ENCODE measurements around the gene BPTF.
"Not testable (repeated sequence)": the region's sequence is repeated elsewhere in the genome, so short reads cannot be mapped to it uniquely, and the experiment has no call there.

Gene BPTF

GRCh38 chr17:67992548-67993152, 167.3 kb downstream of the BPTF start:
- Histone ChIP-seq H3K9me3 (ENCODE audit: control insufficient read depth, insufficient read depth, low read length) (no peaks in the 10 kb centered on the region), H3K4me3 (ENCODE audit: low read length) (peak overlapping the region; percentile 65), H3K4me1 (ENCODE audit: control insufficient read depth, insufficient read depth, low read length) (no peaks in the 10 kb centered on the region), H3K36me3 (ENCODE audit: control insufficient read depth, insufficient read depth, low read length) (no peaks in the 10 kb centered on the region), H3K27ac (ENCODE audit: low read length) (no peak overlapping the region), H3K27me3 (ENCODE audit: control insufficient read depth, insufficient read depth, low read length) (no peaks in the 10 kb centered on the region; the same call in 1 of the 2 replicates)
- no CpG with 5 or more reads among the region's 18 CpGs for WGBS (ENCODE audit: insufficient coverage, insufficient read length)
- DNase-seq (ENCODE audit: low read depth, low spot score) = no peak

- Histone ChIP-seq H3K4me1 (ENCODE audit: control insufficient read depth, insufficient read depth, low read length) (no peaks in the 10 kb centered on the region), H3K27ac (ENCODE audit: low read length) (no peak overlapping the region), H3K36me3 (ENCODE audit: control insufficient read depth, insufficient read depth, low read length) (no peaks in the 10 kb centered on the region), H3K9me3 (ENCODE audit: control insufficient read depth, insufficient read depth, low read length) (no peaks in the 10 kb centered on the region), H3K27me3 (ENCODE audit: control insufficient read depth, insufficient read depth, low read length) (no peaks in the 10 kb centered on the region; the same call in 1 of the 2 replicates), H3K4me3 (ENCODE audit: low read length) (peak overlapping the region; percentile 92)
- DNase-seq (ENCODE audit: low read depth, low spot score) = no peak
- WGBS (ENCODE audit: insufficient coverage, insufficient read length) = no CpG with 5 or more reads among the region's 144 CpGs
Observed at GRCh38 chr17:67993153-67993997, 168.1 kb downstream of the BPTF start.

- no peak for DNase-seq (ENCODE audit: low read depth, low spot score)
- H3K36me3 ChIP-seq (ENCODE audit: control insufficient read depth, insufficient read depth, low read length) = no peaks in the 10 kb centered on the region
- no peaks in the 10 kb centered on the region for H3K4me1 ChIP-seq (ENCODE audit: control insufficient read depth, insufficient read depth, low read length)
- no peak overlapping the region for H3K27ac ChIP-seq (ENCODE audit: low read length)
- no peaks in the 10 kb centered on the region for H3K9me3 ChIP-seq (ENCODE audit: control insufficient read depth, insufficient read depth, low read length)
- no peaks in the 10 kb centered on the region; the same call in 1 of the 2 replicates for H3K27me3 ChIP-seq (ENCODE audit: control insufficient read depth, insufficient read depth, low read length)
- WGBS (ENCODE audit: insufficient coverage, insufficient read length) = no CpG with 5 or more reads among the region's 21 CpGs
- H3K4me3 ChIP-seq (ENCODE audit: low read length) = peak overlapping the region; percentile 92
Observed at GRCh38 chr17:67993998-67994361, 168.7 kb downstream of the BPTF start.

- WGBS (ENCODE audit: insufficient coverage, insufficient read length) = no CpG with 5 or more reads among the region's 9 CpGs
- Histone ChIP-seq H3K4me1 (ENCODE audit: control insufficient read depth, insufficient read depth, low read length) (no peaks in the 10 kb centered on the region), H3K27me3 (ENCODE audit: control insufficient read depth, insufficient read depth, low read length) (no peaks in the 10 kb centered on the region; the same call in 1 of the 2 replicates), H3K4me3 (ENCODE audit: low read length) (peak overlapping the region; percentile 49; the same call in 1 of the 2 replicates), H3K9me3 (ENCODE audit: control insufficient read depth, insufficient read depth, low read length) (no peaks in the 10 kb centered on the region), H3K36me3 (ENCODE audit: control insufficient read depth, insufficient read depth, low read length) (no peaks in the 10 kb centered on the region), H3K27ac (ENCODE audit: low read length) (no peak overlapping the region)
- DNase-seq (ENCODE audit: low read depth, low spot score) = no peak
Observed at GRCh38 chr17:67994817-67995569, 169.7 kb downstream of the BPTF start.

GRCh38 chr17:67995570-67996263, 170.4 kb downstream of the BPTF start:
- H3K4me1 ChIP-seq (ENCODE audit: control insufficient read depth, insufficient read depth, low read length) = no peaks in the 10 kb centered on the region
- DNase-seq (ENCODE audit: low read depth, low spot score) = no peak
- H3K36me3 ChIP-seq (ENCODE audit: control insufficient read depth, insufficient read depth, low read length) = no peaks in the 10 kb centered on the region
- WGBS (ENCODE audit: insufficient coverage, insufficient read length) = no CpG with 5 or more reads among the region's 43 CpGs
- no peaks in the 10 kb centered on the region for H3K9me3 ChIP-seq (ENCODE audit: control insufficient read depth, insufficient read depth, low read length)
- H3K27ac ChIP-seq (ENCODE audit: low read length) = no peak overlapping the region
- H3K4me3 ChIP-seq (ENCODE audit: low read length) = peak overlapping the region; percentile 49; the same call in 1 of the 2 replicates
- H3K27me3 ChIP-seq (ENCODE audit: control insufficient read depth, insufficient read depth, low read length) = no peaks in the 10 kb centered on the region; the same call in 1 of the 2 replicates

- no CpG with 5 or more reads among the region's 25 CpGs for WGBS (ENCODE audit: insufficient coverage, insufficient read length)
- not testable (repeated sequence) for H3K36me3 ChIP-seq (ENCODE audit: control insufficient read depth, insufficient read depth, low read length); DNase-seq (ENCODE audit: low read depth, low spot score); H3K9me3 ChIP-seq (ENCODE audit: control insufficient read depth, insufficient read depth, low read length); H3K27ac ChIP-seq (ENCODE audit: low read length); H3K27me3 ChIP-seq (ENCODE audit: control insufficient read depth, insufficient read depth, low read length); H3K4me1 ChIP-seq (ENCODE audit: control insufficient read depth, insufficient read depth, low read length)
- H3K4me3 ChIP-seq (ENCODE audit: low read length) = peak within 1 kb of the TSS; percentile 49; the same call in 1 of the 2 replicates
Observed at GRCh38 chr17:67996301-67997171, 171.2 kb downstream of the BPTF start, which contains the start of gene C17orf58. Gene C17orf58, minus strand, starts transcription at chr17:67996469. Its CDS starts 271 bp downstream, at chr17:67996198.

- Histone ChIP-seq H3K4me1 (ENCODE audit: control insufficient read depth, insufficient read depth, low read length) (no peaks in the 10 kb centered on the region), H3K36me3 (ENCODE audit: control insufficient read depth, insufficient read depth, low read length) (no peaks in the 10 kb centered on the region), H3K27me3 (ENCODE audit: control insufficient read depth, insufficient read depth, low read length) (no peaks in the 10 kb centered on the region; the same call in 1 of the 2 replicates), H3K27ac (ENCODE audit: low read length) (no peak overlapping the region), H3K9me3 (ENCODE audit: control insufficient read depth, insufficient read depth, low read length) (no peaks in the 10 kb centered on the region), H3K4me3 (ENCODE audit: low read length) (no peak overlapping the region)
- DNase-seq (ENCODE audit: low read depth, low spot score) = no peak
- WGBS (ENCODE audit: insufficient coverage, insufficient read length) = no CpG with 5 or more reads among the region's 2 CpGs
Observed at GRCh38 chr17:67998466-67998865, 173.2 kb downstream of the BPTF start.

GRCh38 chr17:67999291-67999911, 174.1 kb downstream of the BPTF start:
- no peak for DNase-seq (ENCODE audit: low read depth, low spot score)
- no peaks in the 10 kb centered on the region for H3K4me1 ChIP-seq (ENCODE audit: control insufficient read depth, insufficient read depth, low read length)
- H3K9me3 ChIP-seq (ENCODE audit: control insufficient read depth, insufficient read depth, low read length) = no peaks in the 10 kb centered on the region
- no peaks in the 10 kb centered on the region for H3K36me3 ChIP-seq (ENCODE audit: control insufficient read depth, insufficient read depth, low read length)
- H3K4me3 ChIP-seq (ENCODE audit: low read length) = no peak overlapping the region
- H3K27me3 ChIP-seq (ENCODE audit: control insufficient read depth, insufficient read depth, low read length) = no peaks in the 10 kb centered on the region; the same call in 1 of the 2 replicates
- WGBS (ENCODE audit: insufficient coverage, insufficient read length) = no CpG with 5 or more reads among the region's 3 CpGs
- no peak overlapping the region for H3K27ac ChIP-seq (ENCODE audit: low read length)

GRCh38 chr17:68004201-68004600, 178.9 kb downstream of the BPTF start:
- no peak for DNase-seq (ENCODE audit: low read depth, low spot score)
- no peaks in the 10 kb centered on the region for H3K36me3 ChIP-seq (ENCODE audit: control insufficient read depth, insufficient read depth, low read length)
- H3K9me3 ChIP-seq (ENCODE audit: control insufficient read depth, insufficient read depth, low read length) = no peaks in the 10 kb centered on the region
- H3K4me1 ChIP-seq (ENCODE audit: control insufficient read depth, insufficient read depth, low read length) = no peaks in the 10 kb centered on the region
- H3K27me3 ChIP-seq (ENCODE audit: control insufficient read depth, insufficient read depth, low read length) = no peaks in the 10 kb centered on the region
- no peak overlapping the region for H3K27ac ChIP-seq (ENCODE audit: low read length)
- no CpG with 5 or more reads among the region's 3 CpGs for WGBS (ENCODE audit: insufficient coverage, insufficient read length)
- no peak overlapping the region for H3K4me3 ChIP-seq (ENCODE audit: low read length)

Data from iPS DF 6.9 (cell line).